ENCODE measurements around the gene NACC2. TPM values are rescaled to one million over a fixed set of nuclear protein-coding genes. Genes with fewer than 3 reads are reported as not detected.

The NACC2 gene
- total and polyA plus RNA-seq, 9 of the 15 experiments (the other 6 are each of a cell fraction or from before 2014, with no cell fraction given): 0.70 to 25.1 (median 5.6) TPM

- TF ChIP-seq, protein P1, sequence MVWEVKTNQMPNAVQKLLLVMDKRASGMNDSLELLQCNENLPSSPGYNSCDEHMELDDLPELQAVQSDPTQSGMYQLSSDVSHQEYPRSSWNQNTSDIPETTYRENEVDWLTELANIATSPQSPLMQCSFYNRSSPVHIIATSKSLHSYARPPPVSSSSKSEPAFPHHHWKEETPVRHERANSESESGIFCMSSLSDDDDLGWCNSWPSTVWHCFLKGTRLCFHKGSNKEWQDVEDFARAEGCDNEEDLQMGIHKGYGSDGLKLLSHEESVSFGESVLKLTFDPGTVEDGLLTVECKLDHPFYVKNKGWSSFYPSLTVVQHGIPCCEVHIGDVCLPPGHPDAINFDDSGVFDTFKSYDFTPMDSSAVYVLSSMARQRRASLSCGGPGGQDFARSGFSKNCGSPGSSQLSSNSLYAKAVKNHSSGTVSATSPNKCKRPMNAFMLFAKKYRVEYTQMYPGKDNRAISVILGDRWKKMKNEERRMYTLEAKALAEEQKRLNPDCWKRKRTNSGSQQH (CRISPR knock-in tag; IDR thresholded peaks at IDR 0.05): no peak
- TF ChIP-seq JUN (IDR thresholded peaks at IDR 0.05; ENCODE audit: borderline replicate concordance, low read depth, low read length): no peak
- TF ChIP-seq JUN (CRISPR knock-in tag; IDR thresholded peaks at IDR 0.05; ENCODE audit: borderline replicate concordance): peak; percentile 80; the same call in 1 of the 2 replicates
- 0 out of 4 replicates have a peak, but pooled peaks of 1 of the 2 experiments have one; percentile 33 for TF ChIP-seq KDM4B (IDR thresholded peaks at IDR 0.05; ENCODE audit: borderline replicate concordance in 2 of 2, low read depth in 1 of 2)
- TF ChIP-seq, protein P2, sequence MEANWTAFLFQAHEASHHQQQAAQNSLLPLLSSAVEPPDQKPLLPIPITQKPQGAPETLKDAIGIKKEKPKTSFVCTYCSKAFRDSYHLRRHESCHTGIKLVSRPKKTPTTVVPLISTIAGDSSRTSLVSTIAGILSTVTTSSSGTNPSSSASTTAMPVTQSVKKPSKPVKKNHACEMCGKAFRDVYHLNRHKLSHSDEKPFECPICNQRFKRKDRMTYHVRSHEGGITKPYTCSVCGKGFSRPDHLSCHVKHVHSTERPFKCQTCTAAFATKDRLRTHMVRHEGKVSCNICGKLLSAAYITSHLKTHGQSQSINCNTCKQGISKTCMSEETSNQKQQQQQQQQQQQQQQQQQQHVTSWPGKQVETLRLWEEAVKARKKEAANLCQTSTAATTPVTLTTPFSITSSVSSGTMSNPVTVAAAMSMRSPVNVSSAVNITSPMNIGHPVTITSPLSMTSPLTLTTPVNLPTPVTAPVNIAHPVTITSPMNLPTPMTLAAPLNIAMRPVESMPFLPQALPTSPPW (CRISPR knock-in tag; IDR thresholded peaks at IDR 0.05): peak; percentile 47; the same call in 1 of the 2 replicates
- TF ChIP-seq SAFB2 (IDR thresholded peaks at IDR 0.05; ENCODE audit: borderline replicate concordance, low read depth, low read length, severe bottlenecking): no peak
- TF ChIP-seq IRF2 (CRISPR knock-in tag; IDR thresholded peaks at IDR 0.05): peak; percentile 92
- no peak for TF ChIP-seq POLR3A (IDR thresholded peaks at IDR 0.05; ENCODE audit: borderline replicate concordance, extremely low read depth, insufficient read depth, insufficient read length)
- TF ChIP-seq SRSF3 (IDR thresholded peaks at IDR 0.05; ENCODE audit: insufficient read depth, low read length): no peak
- TF ChIP-seq ESRRA (IDR thresholded peaks at IDR 0.05; ENCODE audit: borderline replicate concordance, low read depth): no peak
- peak; percentile 90; the same call in 1 of the 2 replicates for TF ChIP-seq DMBX1 (CRISPR knock-in tag; IDR thresholded peaks at IDR 0.05; ENCODE audit: borderline replicate concordance)
- TF ChIP-seq GTF2E2 (tag; IDR thresholded peaks at IDR 0.05): no peak
- peak; percentile 90 for TF ChIP-seq NR1H2 (CRISPR knock-in tag; IDR thresholded peaks at IDR 0.05)
- TF ChIP-seq SIRT6 (IDR thresholded peaks at IDR 0.05; ENCODE audit: low read depth, low read length): no peak
- no peak for TF ChIP-seq TCF7L2 (IDR thresholded peaks at IDR 0.05; ENCODE audit: low read depth, low read length)
- TF ChIP-seq SMAD2 (IDR thresholded peaks at IDR 0.05; ENCODE audit: low read depth, low read length): no peak
- peak; percentile 60; the same call in 1 of the 2 replicates for TF ChIP-seq SREBF1 (IDR thresholded peaks at IDR 0.05; ENCODE audit: borderline replicate concordance, low read depth, low read length)
- peak; percentile 86 for TF ChIP-seq ZNF766 (CRISPR knock-in tag; conservative IDR thresholded peaks at IDR 0.05)
- 0 out of 4 replicates have a peak, but pooled peaks of 1 of the 2 experiments have one; percentile 6 for TF ChIP-seq RAD21 (CRISPR knock-in tag; conservative IDR thresholded peaks at IDR 0.05 in 1 of 2, IDR thresholded peaks at IDR 0.05 in 1 of 2)
- peak; percentile 81; the same call in 1 of the 2 replicates for TF ChIP-seq ZNF282 (CRISPR knock-in tag; IDR thresholded peaks at IDR 0.05)
- peak; percentile 82 for TF ChIP-seq SP1 (CRISPR knock-in tag; IDR thresholded peaks at IDR 0.05)
- peak; percentile 84 for TF ChIP-seq CXXC5 (CRISPR knock-in tag; IDR thresholded peaks at IDR 0.05)
- TF ChIP-seq ZNF785 (CRISPR knock-in tag; IDR thresholded peaks at IDR 0.05): no peak
- TF ChIP-seq, protein P3, sequence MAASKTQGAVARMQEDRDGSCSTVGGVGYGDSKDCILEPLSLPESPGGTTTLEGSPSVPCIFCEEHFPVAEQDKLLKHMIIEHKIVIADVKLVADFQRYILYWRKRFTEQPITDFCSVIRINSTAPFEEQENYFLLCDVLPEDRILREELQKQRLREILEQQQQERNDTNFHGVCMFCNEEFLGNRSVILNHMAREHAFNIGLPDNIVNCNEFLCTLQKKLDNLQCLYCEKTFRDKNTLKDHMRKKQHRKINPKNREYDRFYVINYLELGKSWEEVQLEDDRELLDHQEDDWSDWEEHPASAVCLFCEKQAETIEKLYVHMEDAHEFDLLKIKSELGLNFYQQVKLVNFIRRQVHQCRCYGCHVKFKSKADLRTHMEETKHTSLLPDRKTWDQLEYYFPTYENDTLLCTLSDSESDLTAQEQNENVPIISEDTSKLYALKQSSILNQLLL (CRISPR knock-in tag; IDR thresholded peaks at IDR 0.05; ENCODE audit: borderline replicate concordance): no peak
- TF ChIP-seq SMAD4 (CRISPR knock-in tag; conservative IDR thresholded peaks at IDR 0.05): peak; percentile 80
- peak; percentile 47 for TF ChIP-seq CBFA2T3 (IDR thresholded peaks at IDR 0.05)
These were observed 123.2 kb downstream of the NACC2 start (continued) for GRCh38 chr9:135971892-135972291.

Measured in K562 (cell line).